NCI-H524 (cell line): ENCODE data around the gene PDXK.

Experiments
- DNase-seq, 2 experiments: peaks; one replicate each; lab custom pipeline; 2025; lab: John Stamatoyannopoulos, UW

The PDXK gene

GRCh38 chr21:43763901-43764523 lies 45.1 kb downstream of the PDXK start:
- no peak for DNase-seq

GRCh38 chr21:43764576-43765495 lies 45.9 kb downstream of the PDXK start:
- DNase-seq: no peak

- DNase-seq: no peak
Measured at GRCh38 chr21:43766734-43767497, 48.0 kb downstream of the PDXK start.

- no peak for DNase-seq
Measured at GRCh38 chr21:43767498-43767983, 48.6 kb downstream of the PDXK start.

GRCh38 chr21:43767984-43768867 lies 49.3 kb downstream of the PDXK start:
- DNase-seq: no peak

GRCh38 chr21:43768868-43769167 lies 49.9 kb downstream of the PDXK start:
- no peak for DNase-seq

- no peak for DNase-seq
Measured at GRCh38 chr21:43769325-43769958, 50.5 kb downstream of the PDXK start.

GRCh38 chr21:43770066-43770655 lies 51.2 kb downstream of the PDXK start:
- DNase-seq: no peak

- no peak for DNase-seq
Measured at GRCh38 chr21:43771199-43771675, 52.3 kb downstream of the PDXK start.

GRCh38 chr21:43771698-43772424 lies 52.9 kb downstream of the PDXK start:
- DNase-seq: no peak

GRCh38 chr21:43772425-43772821 lies 53.5 kb downstream of the PDXK start:
- DNase-seq: no peak

- no peak for DNase-seq
Measured at GRCh38 chr21:43774163-43774562, 55.2 kb downstream of the PDXK start.

GRCh38 chr21:43775190-43775589 lies 56.3 kb downstream of the PDXK start:
- DNase-seq: no peak

- peak; percentile 56 to 76 for DNase-seq
Measured at GRCh38 chr21:43775795-43776430, 57.0 kb downstream of the PDXK start, which contains the start of gene CSTB. Gene CSTB, minus strand, starts transcription at chr21:43776308. Its CDS starts 39 bp downstream, at chr21:43776269.

GRCh38 chr21:43777953-43778352 lies 59.0 kb downstream of the PDXK start:
- DNase-seq: no peak

- DNase-seq: no peak
Measured at GRCh38 chr21:43778469-43779335, 59.8 kb downstream of the PDXK start.

- DNase-seq: no peak
Measured at GRCh38 chr21:43779660-43780059, 60.7 kb downstream of the PDXK start.

GRCh38 chr21:43781846-43782245 lies 62.9 kb downstream of the PDXK start:
- DNase-seq: no peak
